Stomach (tissue), 9 donors: ENCODE data around the gene SPTBN2. TPM values are rescaled to one million over a fixed set of nuclear protein-coding genes. Genes with fewer than 3 reads are reported as not detected.

Experiments
- DNase-seq, 2 donors: peaks; one replicate each; pipeline versions ENCODE4 v3.0.0 to v3.0.0-alpha.2; 2013 to 2019
- H3K27ac ChIP-seq, 5 donors: fragments of 200-600 bp in 4 of 5; sonication (generic) in 4 of 5; one replicate each; pipeline ENCODE4 v1.5.1; 2013 to 2019; ENCODE audit warnings: mild to moderate bottlenecking in 1 of 5, moderate library complexity in 1 of 5
- H3K27me3 ChIP-seq, 3 donors: fragments of 200-600 bp; sonication (generic); one replicate each; pipeline ENCODE4 v1.5.1; 2017 to 2019; ENCODE audit warnings: mixed run types in 1 of 3
- H3K36me3 ChIP-seq, 4 donors: fragments of 200-600 bp; sonication (generic); 1 replicate in 3 of 4; 2 replicates in 1 of 4; pipeline ENCODE4 v1.5.1; 2016 to 2019
- H3K4me1 ChIP-seq, 4 donors: fragments of 200-600 bp; sonication (generic); one replicate each; pipeline ENCODE4 v1.5.1; 2016 to 2019
- H3K4me3 ChIP-seq, 4 donors: fragments of 200-600 bp; sonication (generic) in 3 of 4; one replicate each; pipeline ENCODE4 v1.5.1; 2016 to 2019; ENCODE audit warnings: mild to moderate bottlenecking in 1 of 4
- H3K9me3 ChIP-seq, 4 donors: fragments of 200-600 bp; sonication (generic); one replicate each; pipeline ENCODE4 v1.5.1; 2016 to 2019
- CTCF ChIP-seq, 7 experiments: fragments of 450-650 bp in 4 of 7; fragments of 200-600 bp in 3 of 7; sonication (generic) in 3 of 7; IDR thresholded peaks; one replicate each; pipeline ENCODE4 v1.5.1; 2016 to 2019; ENCODE audit warnings: antibody characterized with exemption in 7 of 7, control low read depth in 2 of 7, mild to moderate bottlenecking in 1 of 7
- EP300 ChIP-seq: sonication (generic); formaldehyde crosslinking; IDR thresholded peaks from one replicate; pipeline ENCODE4 v1.6.1; 2017; ENCODE audit warnings: antibody characterized with exemption
- POLR2A ChIP-seq, 4 donors: fragments of 450-650 bp; IDR thresholded peaks; one replicate each; pipeline ENCODE4 v1.6.1; 2016; ENCODE audit warnings: antibody characterized with exemption in 4 of 4, control low read depth in 2 of 4, mild to moderate bottlenecking in 1 of 4, moderate library complexity in 1 of 4
- POLR2AphosphoS5 ChIP-seq, 3 donors: sonication (generic); formaldehyde crosslinking; IDR thresholded peaks; one replicate each; pipeline ENCODE4 v1.6.1; 2016; ENCODE audit warnings: antibody characterized with exemption in 3 of 3
- WGBS, 5 donors: extraction: QIAGEN DNeasy Blood & Tissue Kit in 3 of 5; methylation state at CpG; one replicate each; pipeline versions ENCODE4 v1.1.5 to v1.1.7; 2013 to 2018; 5-methylcytosine and 5-hydroxymethylcytosine counted together
- intact Hi-C: fragments of 100-400 bp; cut with DNase I; formaldehyde crosslinking; loops from one replicate; pipeline ENCODE4 v1.15.1; 2023; ENCODE audit warnings: low total_unique reads
- polyA plus RNA-seq, 3 donors: library from polyadenylated mRNA; stranded (reverse); fragments of 200-250 nt; gene quantifications; one replicate each; pipeline ENCODE4 v1.2.3, GENCODE V29; 2013
- total RNA-seq, 5 donors: library from RNA; depleted of rRNA; stranded (reverse); fragments of >200 nt; gene quantifications; one replicate each; pipeline versions ENCODE4 v1.1.0 to v1.2.3, GENCODE V29; 2014 to 2016
- donor health status: healthy with polysubstance abuse.
- donor health status: Bipolar disorder and iron deficiency.
- donor health status: healthy.

SPTBN2 gene
- total and polyA plus RNA-seq, 8 donors, result 2.4 to 134 (median 10.4) TPM

GRCh38 chr11:66705587-66706335 is 23.3 kb downstream of the SPTBN2 start:
- TF ChIP-seq POLR2A (IDR thresholded peaks at IDR 0.05) (no peak), EP300 (no peak), POLR2AphosphoS5 (IDR thresholded peaks at IDR 0.05) (no peak), CTCF (IDR thresholded peaks at IDR 0.05) (no peak)
- peaks cover 0 to 10% (median 4%) of the 10 kb centered on the region in 4 donors for H3K36me3 ChIP-seq
- no peak overlapping the region for H3K27ac ChIP-seq
- H3K4me1 ChIP-seq, result no peaks in the 10 kb centered on the region
- no peak overlapping the region for H3K4me3 ChIP-seq
- no peaks in the 10 kb centered on the region for H3K9me3 ChIP-seq
- 90 to 96% (median 93%) methylated on average over 26 of the region's 26 CpGs for WGBS, 5 donors
- no peaks in the 10 kb centered on the region for H3K27me3 ChIP-seq
- intact Hi-C loops, result no loop called here
- no peak for DNase-seq

DNA sequence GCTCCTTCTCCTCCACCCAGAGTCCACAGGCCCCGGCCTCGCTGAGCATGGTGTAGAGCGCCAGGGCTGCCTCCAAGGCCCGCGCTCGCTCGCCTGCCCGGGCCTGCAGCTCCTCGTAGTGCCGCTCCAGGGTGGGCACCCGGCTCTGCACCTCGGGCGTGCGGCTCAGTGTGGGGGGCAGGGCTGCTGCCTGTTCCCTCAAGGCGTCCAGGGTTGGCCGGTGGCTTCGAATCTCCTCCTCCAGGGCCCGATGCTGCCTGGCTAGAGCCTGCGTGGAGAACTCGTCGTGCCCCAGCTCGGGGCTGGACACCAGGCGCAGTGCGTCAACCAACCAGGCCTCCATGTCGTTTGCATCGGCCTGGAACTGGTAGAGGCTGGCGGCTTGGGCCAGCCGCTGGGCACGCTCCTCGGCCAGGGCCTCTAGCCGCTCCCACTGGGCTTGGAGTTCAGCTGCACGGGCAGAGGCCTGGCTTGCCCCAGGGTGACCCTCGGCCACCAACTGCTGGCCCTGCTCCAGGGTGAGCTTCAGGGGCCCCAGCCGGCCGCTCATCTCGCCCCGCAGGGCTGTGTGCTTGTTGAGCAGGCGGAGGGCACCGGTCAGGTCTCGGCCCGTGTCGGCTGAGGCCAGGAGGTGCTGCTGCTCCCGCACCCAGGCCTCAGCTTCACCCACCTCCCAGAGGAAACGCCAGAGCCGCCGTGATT is 24.2 kb downstream of the SPTBN2 start:
- Histone ChIP-seq H3K36me3 (peaks cover 0 to 19% (median 9%) of the 10 kb centered on the region in 4 donors), H3K27ac (no peak overlapping the region), H3K4me1 (no peaks in the 10 kb centered on the region), H3K4me3 (no peak overlapping the region), H3K9me3 (peaks cover 0 to 1% (median 0%) of the 10 kb centered on the region in 4 donors), H3K27me3 (no peaks in the 10 kb centered on the region)
- intact Hi-C loops, result no loop called here
- 93 to 96% (median 94%) methylated on average over 17 to 46 of the region's 46 CpGs for WGBS, 5 donors
- no peak for DNase-seq
- TF ChIP-seq EP300 (no peak), POLR2AphosphoS5 (IDR thresholded peaks at IDR 0.05) (no peak), POLR2A (IDR thresholded peaks at IDR 0.05) (no peak), CTCF (IDR thresholded peaks at IDR 0.05) (no peak)

GRCh38 chr11:66701432-66702240 is 27.4 kb downstream of the SPTBN2 start:
- peak in 1 of 2 donors; percentile 48 for DNase-seq
- TF ChIP-seq POLR2A (IDR thresholded peaks at IDR 0.05), result no peak
- no peak for TF ChIP-seq POLR2AphosphoS5 (IDR thresholded peaks at IDR 0.05)
- TF ChIP-seq CTCF (IDR thresholded peaks at IDR 0.05), result no peak
- TF ChIP-seq EP300, result no peak
- no peak overlapping the region for H3K27ac ChIP-seq

DNA sequence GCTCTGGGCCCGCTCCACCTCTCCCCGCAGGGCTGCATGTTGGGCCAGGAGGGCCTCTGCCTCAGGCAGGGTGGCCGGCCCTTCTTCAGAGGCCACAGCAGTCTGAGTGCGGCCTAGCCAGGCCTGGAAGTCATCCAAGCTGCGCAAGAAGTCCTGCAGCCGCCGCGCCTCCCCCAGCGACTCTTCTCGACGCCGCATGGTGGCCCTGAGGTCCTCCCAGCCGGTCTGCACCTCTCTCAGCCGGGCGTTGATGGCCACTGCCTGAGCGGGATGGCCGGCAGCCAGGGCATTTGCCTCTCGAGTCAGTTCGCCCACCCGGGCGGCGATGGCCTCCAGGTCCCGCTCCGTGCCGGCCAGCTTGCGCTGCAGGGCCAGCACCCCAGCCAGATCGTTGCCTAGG is 28.3 kb downstream of the SPTBN2 start:
- TF ChIP-seq EP300 (no peak), CTCF (IDR thresholded peaks at IDR 0.05) (no peak), POLR2AphosphoS5 (IDR thresholded peaks at IDR 0.05) (no peak), POLR2A (IDR thresholded peaks at IDR 0.05) (no peak)
- Histone ChIP-seq H3K36me3 (peaks cover 0 to 25% (median 12%) of the 10 kb centered on the region in 4 donors), H3K4me3 (no peak overlapping the region), H3K27ac (no peak overlapping the region), H3K9me3 (peaks cover 0 to 9% (median 0%) of the 10 kb centered on the region in 4 donors), H3K27me3 (no peaks in the 10 kb centered on the region), H3K4me1 (no peaks in the 10 kb centered on the region)
- 97 to 98% (median 98%) methylated on average over 14 to 27 of the region's 27 CpGs for WGBS, 5 donors
- intact Hi-C loops, result no loop called here
- DNase-seq, result no peak

More at GRCh38 chr11:66701432-66702240, 27.4 kb downstream of the SPTBN2 start:
- Histone ChIP-seq H3K4me3 (no peak overlapping the region), H3K27me3 (no peaks in the 10 kb centered on the region), H3K9me3 (peaks cover 0 to 9% (median 0%) of the 10 kb centered on the region in 4 donors), H3K4me1 (no peaks in the 10 kb centered on the region), H3K36me3 (peaks cover 0 to 25% (median 12%) of the 10 kb centered on the region in 4 donors)
- intact Hi-C loops, result no loop called here
- WGBS, 5 donors, result 87 to 94% (median 88%) methylated on average over 10 of the region's 10 CpGs
